Measurements from ENCODE around the gene TBC1D4.

The TBC1D4 gene

DNA sequence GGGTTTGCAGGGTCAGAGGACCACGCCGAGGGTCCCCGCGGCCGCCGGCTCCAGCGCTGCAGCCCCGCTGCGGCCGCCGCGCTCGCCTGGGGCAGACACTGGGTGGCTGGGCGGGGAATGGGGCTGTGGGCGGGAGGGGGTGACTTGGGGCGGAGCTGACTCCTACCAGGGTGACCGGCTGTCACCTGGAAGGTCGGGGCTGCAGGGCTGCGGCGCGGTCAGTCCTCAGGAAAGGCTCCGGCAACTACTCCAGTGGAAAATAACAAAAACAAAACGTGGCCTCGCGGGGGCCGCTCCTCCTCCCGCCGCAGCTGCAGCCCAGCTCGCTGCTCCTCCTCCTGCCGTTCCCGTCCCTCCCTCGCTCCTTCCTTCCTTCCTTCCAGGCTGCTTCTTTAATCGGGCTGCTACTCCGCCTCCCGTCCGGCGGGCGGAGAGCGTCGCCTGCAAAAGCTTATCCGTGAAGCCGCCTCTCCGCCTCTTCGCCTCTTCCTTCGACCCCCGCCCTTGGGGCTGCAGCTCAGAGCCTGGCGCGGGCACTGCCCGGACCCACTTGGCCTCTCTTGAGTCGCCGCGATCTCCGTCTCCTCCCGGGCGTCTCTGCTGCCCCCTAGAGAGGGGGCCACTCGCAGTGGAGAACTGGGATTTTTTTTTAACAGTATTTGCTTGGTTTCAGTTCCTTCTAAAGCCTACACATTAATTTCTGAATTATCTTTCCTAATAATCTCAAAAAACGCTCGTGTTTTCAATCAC, at the start of gene TBC1D4:
Gene TBC1D4 (minus strand): TSS at position 100 of the 750 bp plus-strand sequence. CDS start 402 bp downstream, outside the sequence.
- DNase-seq: peak; percentile 53

GRCh38 chr13:75530549-75530961, 48.6 kb upstream of the TBC1D4 start:
- DNase-seq: no peak

- DNase-seq: no peak
Observed at GRCh38 chr13:75521956-75522355, 40.0 kb upstream of the TBC1D4 start.

DNA sequence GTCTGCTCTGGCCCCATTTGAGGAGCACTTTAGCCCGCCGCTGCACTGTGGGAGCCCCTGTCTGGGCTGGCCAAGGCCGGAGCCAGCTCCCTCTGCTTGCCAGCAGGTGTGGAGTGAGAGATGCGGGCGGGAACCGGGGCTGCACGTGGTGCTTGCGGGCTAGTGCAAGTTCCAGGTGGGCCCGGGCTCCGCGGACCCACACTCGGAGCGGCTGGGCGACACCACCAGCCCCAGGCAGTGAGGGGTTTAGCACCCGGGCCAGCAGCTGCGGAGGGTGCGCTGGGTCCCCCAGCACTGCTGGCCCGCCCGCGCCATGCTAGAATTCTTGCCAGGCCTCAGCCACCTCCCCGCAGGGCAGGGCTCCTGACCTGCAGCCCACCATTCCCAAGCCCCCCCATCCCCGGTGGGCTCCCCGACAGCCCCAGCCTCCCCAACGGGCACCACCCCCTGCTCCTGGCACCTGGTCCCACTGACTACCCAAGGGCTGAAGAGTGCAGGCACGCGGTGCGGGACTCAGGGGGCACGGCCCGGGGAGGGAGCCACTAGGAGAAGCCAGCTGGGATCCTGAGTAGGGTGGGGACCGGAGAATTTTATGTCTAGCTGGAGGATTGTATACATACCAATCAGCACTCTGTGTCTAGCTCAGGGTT, 36.6 kb upstream of the TBC1D4 start:
- no peak for DNase-seq

DNA sequence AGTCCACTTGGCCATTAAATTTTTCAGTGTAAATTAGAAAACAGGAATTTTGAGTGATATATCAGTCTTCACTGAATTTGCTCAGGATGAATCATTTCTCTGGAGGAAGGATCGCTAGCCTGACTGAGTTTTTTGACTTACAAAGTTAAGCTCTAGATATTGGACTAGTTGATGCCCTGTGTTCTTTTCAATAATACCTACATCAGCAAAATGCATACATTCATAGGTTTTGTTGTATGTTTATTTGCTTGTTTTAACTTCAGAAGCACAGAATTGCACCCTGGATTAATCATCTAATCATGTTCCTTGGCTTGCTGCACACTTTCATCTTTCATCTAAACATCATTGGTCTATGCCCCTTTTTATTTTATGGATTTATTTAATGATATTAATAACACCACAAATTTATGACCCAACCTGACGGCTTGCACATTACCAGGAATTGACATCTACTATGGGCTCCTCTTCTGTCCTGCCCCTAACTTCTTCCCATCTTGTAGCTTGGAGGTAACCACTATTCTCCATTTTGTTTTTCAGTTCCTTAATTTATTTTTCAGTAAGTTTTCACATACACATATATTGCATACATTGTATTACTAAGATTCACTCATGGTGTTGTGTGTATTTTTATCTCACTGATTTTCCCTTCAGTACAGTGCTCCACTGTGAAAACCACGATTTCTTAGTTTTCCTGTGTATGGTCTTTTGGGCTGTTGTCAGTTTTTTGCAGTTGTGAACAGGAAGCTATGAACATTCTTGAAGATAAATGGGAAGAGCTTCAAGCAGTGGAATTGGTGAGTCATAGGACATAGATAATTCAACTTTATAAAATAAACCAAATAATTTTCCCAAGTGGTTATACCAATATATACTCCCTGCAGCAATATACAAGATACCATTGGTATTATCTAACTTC, 32.4 kb upstream of the TBC1D4 start:
- DNase-seq: no peak

DNA sequence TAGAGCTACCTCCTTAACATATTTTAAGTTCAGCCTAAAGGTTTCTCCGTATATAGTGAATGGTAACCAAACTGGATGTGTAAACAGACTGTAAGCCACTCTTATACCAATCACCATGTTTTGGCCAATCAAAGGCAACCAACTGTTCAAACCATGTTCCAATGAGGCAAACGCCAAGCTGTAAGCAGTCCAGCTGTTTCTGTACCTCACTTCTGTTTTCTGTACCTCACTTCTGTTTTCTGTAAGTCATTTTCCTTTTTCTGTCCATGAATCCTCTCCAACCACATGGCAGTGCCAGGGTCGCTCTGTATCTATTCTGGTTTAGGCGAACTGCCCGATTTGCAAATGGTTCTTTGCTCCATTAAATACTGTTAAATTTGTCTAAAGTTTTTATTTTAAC, 31.3 kb upstream of the TBC1D4 start:
- DNase-seq: no peak

DNA sequence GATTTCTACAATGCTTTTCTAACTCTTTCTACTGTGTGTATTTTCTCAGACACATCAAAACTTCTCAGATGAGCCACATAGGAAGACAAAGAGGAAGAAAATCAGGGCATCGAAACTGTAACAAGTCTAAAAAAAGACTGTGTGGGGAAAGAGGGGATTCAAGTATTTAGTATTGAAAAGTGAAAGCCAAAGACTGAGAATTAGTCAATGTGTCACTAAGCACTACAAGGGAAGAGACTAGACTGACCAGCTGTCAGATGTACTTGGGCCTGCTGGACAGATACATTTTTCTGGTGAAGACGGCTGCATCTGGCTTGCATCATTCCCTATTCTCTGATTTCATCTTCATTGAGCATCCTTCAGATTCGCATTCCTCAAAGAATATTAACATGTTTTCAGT, 30.3 kb upstream of the TBC1D4 start:
- DNase-seq: no peak

GRCh38 chr13:75511051-75511625, 29.2 kb upstream of the TBC1D4 start:
- DNase-seq: no peak

- DNase-seq: no peak
Observed at GRCh38 chr13:75508002-75508548, 26.1 kb upstream of the TBC1D4 start.

- DNase-seq: no peak
Observed at GRCh38 chr13:75507027-75508001, 25.3 kb upstream of the TBC1D4 start.

- no peak for DNase-seq
Observed at GRCh38 chr13:75506018-75506417, 24.0 kb upstream of the TBC1D4 start.

GRCh38 chr13:75505327-75505726, 23.4 kb upstream of the TBC1D4 start:
- no peak for DNase-seq

DNA sequence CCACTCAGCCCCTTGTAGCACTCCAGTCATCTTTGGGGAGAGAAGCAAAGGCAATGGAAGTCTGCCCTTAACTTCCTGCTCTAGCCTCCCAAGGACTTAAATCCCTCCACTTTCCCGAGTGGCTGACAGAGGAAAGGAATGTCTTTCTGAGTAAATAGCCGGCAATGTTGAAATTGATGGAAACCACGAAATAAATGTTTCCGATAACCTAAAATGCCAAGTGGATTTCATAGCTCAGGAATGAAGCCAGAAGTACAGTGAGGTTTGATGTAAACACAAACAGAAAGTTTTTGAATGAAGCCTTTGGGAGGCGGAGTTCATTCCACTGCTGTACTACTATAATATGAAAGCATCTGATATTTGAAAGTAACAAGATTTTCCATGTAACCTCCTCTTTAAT, 14.0 kb upstream of the TBC1D4 start:
- no peak for DNase-seq

DNA sequence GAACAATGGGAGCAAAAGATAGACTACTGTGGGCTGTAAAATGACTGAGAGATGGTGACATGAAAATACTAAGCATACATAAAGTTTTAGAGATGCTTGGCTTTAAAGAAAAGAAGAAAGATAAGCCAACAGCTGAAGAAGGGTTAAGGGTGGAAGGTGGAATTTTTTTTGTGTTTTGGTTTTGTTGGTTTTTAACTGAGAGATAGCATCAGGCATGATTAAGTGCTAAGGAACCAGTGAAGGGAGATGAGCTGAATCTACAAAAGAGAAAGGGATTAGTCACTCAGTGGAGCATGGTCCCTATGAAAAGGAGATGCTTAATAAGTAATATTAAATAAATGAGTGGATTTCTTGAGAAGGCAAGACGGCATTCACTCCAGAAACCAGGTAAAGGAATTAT, 12.5 kb upstream of the TBC1D4 start:
- no peak for DNase-seq

DNA sequence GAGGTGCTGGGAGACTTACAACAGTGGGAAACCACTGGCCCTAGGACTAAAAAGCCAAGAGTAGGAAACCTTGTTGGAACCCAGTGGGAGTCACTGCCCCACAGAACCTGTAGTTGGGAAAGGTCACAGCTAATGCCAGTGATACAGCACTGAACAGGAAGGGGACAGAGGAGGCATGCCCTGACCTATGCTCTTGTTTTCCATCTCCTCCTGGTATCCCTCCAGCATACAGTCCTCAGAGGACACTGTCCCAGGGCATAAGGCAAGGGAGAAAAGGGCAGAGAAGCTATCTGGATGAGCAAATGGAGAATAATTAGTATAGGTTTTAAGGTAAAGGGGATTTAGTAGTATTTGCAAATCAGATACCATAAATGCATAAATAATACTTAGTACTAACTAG, 11.2 kb upstream of the TBC1D4 start:
- no peak for DNase-seq

DNA sequence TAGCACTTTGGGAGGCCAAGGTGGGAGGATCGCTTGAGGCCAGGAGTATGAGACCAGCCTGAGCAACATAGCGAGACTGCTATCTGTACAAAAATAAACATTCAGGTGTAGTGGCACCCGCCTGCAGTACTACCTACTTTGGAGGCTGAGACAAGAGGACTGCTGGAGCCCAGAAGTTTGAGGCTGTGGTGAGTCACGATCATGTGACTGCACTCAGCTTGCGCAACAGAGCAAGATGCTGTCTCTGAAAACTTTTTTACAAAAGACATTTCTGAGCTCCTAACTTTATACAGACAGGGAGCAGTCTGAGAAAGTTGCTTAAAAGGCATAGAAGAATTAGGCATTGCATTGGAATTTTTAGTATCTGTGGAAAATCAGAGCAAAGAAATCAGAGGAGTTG, 10.4 kb upstream of the TBC1D4 start:
- no peak for DNase-seq

DNA sequence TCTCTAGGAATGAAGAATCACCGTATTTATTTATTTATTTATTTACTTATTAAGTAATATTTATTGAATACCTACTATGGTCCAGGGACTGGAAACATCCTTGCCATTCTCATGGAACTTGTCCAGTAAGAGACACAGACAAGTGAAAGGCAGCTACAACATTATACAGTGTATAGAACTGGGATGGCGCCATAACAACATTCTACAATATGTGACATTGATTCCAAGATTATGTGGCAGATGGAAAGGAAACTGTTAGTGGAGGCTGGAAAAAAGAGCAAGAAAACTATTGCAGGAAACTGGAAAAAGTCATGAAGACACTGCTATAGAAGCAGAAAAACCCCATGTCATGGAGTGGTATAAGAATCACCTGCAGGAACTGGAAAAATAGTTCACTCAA, 9.4 kb upstream of the TBC1D4 start:
- DNase-seq: no peak

GRCh38 chr13:75489502-75490263, 7.7 kb upstream of the TBC1D4 start:
- no peak for DNase-seq

- DNase-seq: no peak
Observed at GRCh38 chr13:75486146-75487062, 4.4 kb upstream of the TBC1D4 start.
